ENCODE results near the gene PPP2R5D.

PPP2R5D gene

GRCh38 chr6:42967228-42967627, 17.1 kb upstream of the PPP2R5D start:
- no peak overlapping the region for H3K9ac ChIP-seq (ENCODE audit: low read length)

GRCh38 chr6:42968126-42968701, 16.2 kb upstream of the PPP2R5D start:
- Histone ChIP-seq H3K36me3 (ENCODE audit: control insufficient read depth, low read depth, low read length) (peaks cover 3% of the 10 kb centered on the region), H3K4me1 (ENCODE audit: control insufficient read depth, low read depth, low read length) (no peaks in the 10 kb centered on the region), H3K4me3 (ENCODE audit: low read length) (no peak overlapping the region), H3K27ac (ENCODE audit: low read length) (no peak overlapping the region), H3K9me3 (ENCODE audit: control insufficient read depth, low read depth, low read length) (no peaks in the 10 kb centered on the region), H3K9ac (ENCODE audit: low read length) (no peak overlapping the region), H3K27me3 (ENCODE audit: control insufficient read depth, insufficient read depth, low read length) (no peaks in the 10 kb centered on the region)

More at GRCh38 chr6:42967228-42967627, 17.1 kb upstream of the PPP2R5D start:
- Histone ChIP-seq H3K36me3 (ENCODE audit: control insufficient read depth, low read depth, low read length) (peaks cover 3% of the 10 kb centered on the region), H3K27me3 (ENCODE audit: control insufficient read depth, insufficient read depth, low read length) (no peaks in the 10 kb centered on the region), H3K27ac (ENCODE audit: low read length) (no peak overlapping the region), H3K4me1 (ENCODE audit: control insufficient read depth, low read depth, low read length) (no peaks in the 10 kb centered on the region), H3K9me3 (ENCODE audit: control insufficient read depth, low read depth, low read length) (no peaks in the 10 kb centered on the region), H3K4me3 (ENCODE audit: low read length) (no peak overlapping the region)

GRCh38 chr6:42968783-42969182, 15.6 kb upstream of the PPP2R5D start:
- Histone ChIP-seq H3K4me1 (ENCODE audit: control insufficient read depth, low read depth, low read length) (no peaks in the 10 kb centered on the region), H3K36me3 (ENCODE audit: control insufficient read depth, low read depth, low read length) (peaks cover 3% of the 10 kb centered on the region), H3K27ac (ENCODE audit: low read length) (no peak overlapping the region)

GRCh38 chr6:42969431-42969830, 14.9 kb upstream of the PPP2R5D start:
- Histone ChIP-seq H3K9me3 (ENCODE audit: control insufficient read depth, low read depth, low read length) (no peaks in the 10 kb centered on the region), H3K9ac (ENCODE audit: low read length) (no peak overlapping the region), H3K36me3 (ENCODE audit: control insufficient read depth, low read depth, low read length) (peaks cover 3% of the 10 kb centered on the region), H3K4me1 (ENCODE audit: control insufficient read depth, low read depth, low read length) (no peaks in the 10 kb centered on the region), H3K4me3 (ENCODE audit: low read length) (no peak overlapping the region), H3K27ac (ENCODE audit: low read length) (no peak overlapping the region), H3K27me3 (ENCODE audit: control insufficient read depth, insufficient read depth, low read length) (no peaks in the 10 kb centered on the region)

More at GRCh38 chr6:42968783-42969182, 15.6 kb upstream of the PPP2R5D start:
- Histone ChIP-seq H3K27me3 (ENCODE audit: control insufficient read depth, insufficient read depth, low read length) (no peaks in the 10 kb centered on the region), H3K9ac (ENCODE audit: low read length) (no peak overlapping the region), H3K9me3 (ENCODE audit: control insufficient read depth, low read depth, low read length) (no peaks in the 10 kb centered on the region), H3K4me3 (ENCODE audit: low read length) (no peak overlapping the region)

GRCh38 chr6:42969934-42970333, 14.4 kb upstream of the PPP2R5D start:
- H3K9ac ChIP-seq (ENCODE audit: low read length): no peak overlapping the region
- H3K4me3 ChIP-seq (ENCODE audit: low read length): no peak overlapping the region
- no peaks in the 10 kb centered on the region for H3K4me1 ChIP-seq (ENCODE audit: control insufficient read depth, low read depth, low read length)
- H3K36me3 ChIP-seq (ENCODE audit: control insufficient read depth, low read depth, low read length): peaks cover 2% of the 10 kb centered on the region
- H3K27ac ChIP-seq (ENCODE audit: low read length): no peak overlapping the region
- H3K27me3 ChIP-seq (ENCODE audit: control insufficient read depth, insufficient read depth, low read length): no peaks in the 10 kb centered on the region
- no peaks in the 10 kb centered on the region for H3K9me3 ChIP-seq (ENCODE audit: control insufficient read depth, low read depth, low read length)

GRCh38 chr6:42970871-42971612, 13.3 kb upstream of the PPP2R5D start:
- H3K4me3 ChIP-seq (ENCODE audit: low read length): no peak overlapping the region
- no peaks in the 10 kb centered on the region for H3K9me3 ChIP-seq (ENCODE audit: control insufficient read depth, low read depth, low read length)
- H3K36me3 ChIP-seq (ENCODE audit: control insufficient read depth, low read depth, low read length): no peaks in the 10 kb centered on the region
- no peaks in the 10 kb centered on the region for H3K27me3 ChIP-seq (ENCODE audit: control insufficient read depth, insufficient read depth, low read length)
- H3K4me1 ChIP-seq (ENCODE audit: control insufficient read depth, low read depth, low read length): no peaks in the 10 kb centered on the region
- no peak overlapping the region for H3K27ac ChIP-seq (ENCODE audit: low read length)
- no peak overlapping the region for H3K9ac ChIP-seq (ENCODE audit: low read length)

- Histone ChIP-seq H3K27ac (ENCODE audit: low read length) (no peak overlapping the region), H3K27me3 (ENCODE audit: control insufficient read depth, insufficient read depth, low read length) (no peaks in the 10 kb centered on the region), H3K4me1 (ENCODE audit: control insufficient read depth, low read depth, low read length) (no peaks in the 10 kb centered on the region), H3K36me3 (ENCODE audit: control insufficient read depth, low read depth, low read length) (no peaks in the 10 kb centered on the region), H3K9ac (ENCODE audit: low read length) (no peak overlapping the region), H3K9me3 (ENCODE audit: control insufficient read depth, low read depth, low read length) (no peaks in the 10 kb centered on the region), H3K4me3 (ENCODE audit: low read length) (no peak overlapping the region)
Measured at GRCh38 chr6:42971746-42972327, 12.5 kb upstream of the PPP2R5D start.

- no peak overlapping the region for H3K4me3 ChIP-seq (ENCODE audit: low read length)
- H3K27me3 ChIP-seq (ENCODE audit: control insufficient read depth, insufficient read depth, low read length): no peaks in the 10 kb centered on the region
- H3K36me3 ChIP-seq (ENCODE audit: control insufficient read depth, low read depth, low read length): no peaks in the 10 kb centered on the region
- no peak overlapping the region for H3K9ac ChIP-seq (ENCODE audit: low read length)
- H3K27ac ChIP-seq (ENCODE audit: low read length): no peak overlapping the region
- no peaks in the 10 kb centered on the region for H3K4me1 ChIP-seq (ENCODE audit: control insufficient read depth, low read depth, low read length)
- no peaks in the 10 kb centered on the region for H3K9me3 ChIP-seq (ENCODE audit: control insufficient read depth, low read depth, low read length)
Measured at GRCh38 chr6:42973926-42974325, 10.4 kb upstream of the PPP2R5D start.

- Histone ChIP-seq H3K27me3 (ENCODE audit: control insufficient read depth, insufficient read depth, low read length) (no peaks in the 10 kb centered on the region), H3K36me3 (ENCODE audit: control insufficient read depth, low read depth, low read length) (no peaks in the 10 kb centered on the region), H3K4me1 (ENCODE audit: control insufficient read depth, low read depth, low read length) (peaks cover 5% of the 10 kb centered on the region), H3K4me3 (ENCODE audit: low read length) (no peak overlapping the region), H3K9ac (ENCODE audit: low read length) (no peak overlapping the region), H3K9me3 (ENCODE audit: control insufficient read depth, low read depth, low read length) (no peaks in the 10 kb centered on the region), H3K27ac (ENCODE audit: low read length) (no peak overlapping the region)
Measured at GRCh38 chr6:42974919-42975505, 9.4 kb upstream of the PPP2R5D start.

GRCh38 chr6:42978487-42978838, 5.9 kb upstream of the PPP2R5D start:
- peak overlapping the region; percentile 59 for H3K9ac ChIP-seq (ENCODE audit: low read length)
- peaks cover 5% of the 10 kb centered on the region for H3K4me1 ChIP-seq (ENCODE audit: control insufficient read depth, low read depth, low read length)
- peak overlapping the region; percentile 61 for H3K4me3 ChIP-seq (ENCODE audit: low read length)
- no peaks in the 10 kb centered on the region for H3K27me3 ChIP-seq (ENCODE audit: control insufficient read depth, insufficient read depth, low read length)
- H3K9me3 ChIP-seq (ENCODE audit: control insufficient read depth, low read depth, low read length): no peaks in the 10 kb centered on the region
- no peaks in the 10 kb centered on the region for H3K36me3 ChIP-seq (ENCODE audit: control insufficient read depth, low read depth, low read length)
- H3K27ac ChIP-seq (ENCODE audit: low read length): no peak overlapping the region

- Histone ChIP-seq H3K27me3 (ENCODE audit: control insufficient read depth, insufficient read depth, low read length) (no peaks in the 10 kb centered on the region), H3K36me3 (ENCODE audit: control insufficient read depth, low read depth, low read length) (no peaks in the 10 kb centered on the region), H3K4me1 (ENCODE audit: control insufficient read depth, low read depth, low read length) (peaks cover 5% of the 10 kb centered on the region), H3K9ac (ENCODE audit: low read length) (peak within 1 kb of the TSS; percentile 59), H3K4me3 (ENCODE audit: low read length) (peak within 1 kb of the TSS; percentile 61), H3K9me3 (ENCODE audit: control insufficient read depth, low read depth, low read length) (no peaks in the 10 kb centered on the region), H3K27ac (ENCODE audit: low read length) (peak within 1 kb of the TSS; percentile 16)
Measured at GRCh38 chr6:42978839-42979522, 5.4 kb upstream of the PPP2R5D start, which contains the start of gene PEX6. Gene PEX6, minus strand, starts transcription at chr6:42979181. Its CDS starts 31 bp downstream, at chr6:42979150.

Data from iPS-18a (cell line).